H9 (cell line): ENCODE results near the gene KCNMA1. TPM values are rescaled to one million over a fixed set of nuclear protein-coding genes. Genes with fewer than 3 reads are reported as not detected.

Source experiments
- DNase-seq: peaks from one replicate; pipeline ENCODE4 v3.0.0-alpha.2; 2017
- H2AFZ ChIP-seq: one replicate; pipeline ENCODE4 v1.6.1; 2013; ENCODE audit warnings: mild to moderate bottlenecking, low read length, control low read depth, moderate library complexity
- H2AK5ac ChIP-seq: 2 replicates; pipeline ENCODE4 v1.6.1; 2013; ENCODE audit warnings: low read length, control low read depth, mixed read lengths; ENCODE audit not compliant: insufficient read length
- H2BK120ac ChIP-seq: one replicate; pipeline ENCODE4 v1.6.1; 2013; ENCODE audit warnings: low read depth, mild to moderate bottlenecking, low read length, control low read depth, inconsistent platforms; ENCODE audit not compliant: poor library complexity, severe bottlenecking
- H2BK12ac ChIP-seq: 2 replicates; pipeline ENCODE4 v1.6.1; 2013; ENCODE audit warnings: low read length, control low read depth, mixed read lengths, low read depth; ENCODE audit not compliant: insufficient read length
- H2BK15ac ChIP-seq: 2 replicates; pipeline ENCODE4 v1.6.1; 2013; ENCODE audit warnings: low read depth, low read length, control low read depth
- H2BK20ac ChIP-seq: one replicate; pipeline ENCODE4 v1.6.1; 2013; ENCODE audit warnings: low read depth, mild to moderate bottlenecking, low read length, control low read depth, inconsistent platforms; ENCODE audit not compliant: poor library complexity, severe bottlenecking
- H2BK5ac ChIP-seq: 2 replicates; pipeline ENCODE4 v1.6.1; 2013; ENCODE audit warnings: low read length, control low read depth, mixed read lengths; ENCODE audit not compliant: insufficient read length
- H3K14ac ChIP-seq: 2 replicates; pipeline ENCODE4 v1.6.1; 2013; ENCODE audit warnings: low read length, control low read depth; ENCODE audit not compliant: insufficient read depth
- H3K18ac ChIP-seq: 2 replicates; pipeline ENCODE4 v1.6.1; 2013; ENCODE audit warnings: low read depth, mild to moderate bottlenecking, mixed read lengths, low read length, control low read depth; ENCODE audit not compliant: insufficient read length
- H3K23ac ChIP-seq: 2 replicates; pipeline ENCODE4 v1.6.1; 2013; ENCODE audit warnings: low read length, control low read depth, mixed read lengths, low read depth; ENCODE audit not compliant: insufficient read length
- H3K23me2 ChIP-seq: 2 replicates; pipeline ENCODE4 v1.6.1; 2013; ENCODE audit warnings: low read depth, mild to moderate bottlenecking, mixed read lengths, low read length, control low read depth; ENCODE audit not compliant: insufficient read length, poor library complexity, severe bottlenecking
- H3K27ac ChIP-seq: 2 replicates; pipeline ENCODE4 v1.5.1; 2013; ENCODE audit warnings: low read length, control low read depth, mixed read lengths, low read depth; ENCODE audit not compliant: insufficient read length
- H3K27me3 ChIP-seq: 2 replicates; pipeline ENCODE4 v1.6.1; 2013; ENCODE audit warnings: low read length, control low read depth, inconsistent platforms; ENCODE audit not compliant: insufficient read depth
- H3K4ac ChIP-seq: 2 replicates; pipeline ENCODE4 v1.6.1; 2013; ENCODE audit warnings: low read depth, mild to moderate bottlenecking, control low read depth, inconsistent platforms, low read length, moderate library complexity
- H3K4me1 ChIP-seq: 2 replicates; pipeline ENCODE4 v1.6.1; 2013; ENCODE audit warnings: low read length, control low read depth, inconsistent platforms; ENCODE audit not compliant: insufficient read depth
- H3K4me2 ChIP-seq: 2 replicates; pipeline ENCODE4 v1.6.1; 2013; ENCODE audit warnings: low read length, control low read depth, mixed read lengths; ENCODE audit not compliant: insufficient read length, insufficient read depth
- H3K56ac ChIP-seq: 2 replicates; pipeline ENCODE4 v1.6.1; 2013; ENCODE audit warnings: low read depth, mild to moderate bottlenecking, mixed read lengths, low read length, control low read depth; ENCODE audit not compliant: insufficient read length
- H3K79me1 ChIP-seq: 2 replicates; pipeline ENCODE4 v1.6.1; 2013; ENCODE audit warnings: low read depth, mild to moderate bottlenecking, moderate library complexity, low read length, control low read depth, inconsistent platforms; ENCODE audit not compliant: insufficient read depth, poor library complexity, severe bottlenecking
- H3K79me2 ChIP-seq: 2 replicates; pipeline ENCODE4 v1.6.1; 2013; ENCODE audit warnings: low read length, control low read depth, inconsistent platforms; ENCODE audit not compliant: insufficient read depth
- H3K9ac ChIP-seq: 2 replicates; pipeline ENCODE4 v1.6.1; 2013; ENCODE audit warnings: low read length, control low read depth, mixed read lengths; ENCODE audit not compliant: insufficient read length; ENCODE audit errors: extremely low read depth
- H3K9me3 ChIP-seq: one replicate; pipeline ENCODE4 v1.6.1; 2013; ENCODE audit warnings: low read depth, low read length, inconsistent platforms; ENCODE audit not compliant: control insufficient read depth
- H3T11ph ChIP-seq: one replicate; pipeline ENCODE4 v1.6.1; 2013; ENCODE audit warnings: mild to moderate bottlenecking, low read length, control low read depth, inconsistent platforms
- H4K20me1 ChIP-seq: one replicate; pipeline ENCODE4 v1.6.1; 2013; ENCODE audit not compliant: control insufficient read depth, insufficient read length, insufficient read depth
- H4K5ac ChIP-seq: 2 replicates; pipeline ENCODE4 v1.6.1; 2013; ENCODE audit warnings: low read depth, mild to moderate bottlenecking, mixed read lengths, low read length, control low read depth; ENCODE audit not compliant: insufficient read length
- H4K8ac ChIP-seq: replicated peaks from 2 replicates; pipeline ENCODE4 v1.6.1; 2013; ENCODE audit warnings: low read length, control low read depth, mixed read lengths, low read depth; ENCODE audit not compliant: insufficient read length
- H4K91ac ChIP-seq: 2 replicates; pipeline ENCODE4 v1.6.1; 2013; ENCODE audit warnings: low read depth, mild to moderate bottlenecking, moderate library complexity, mixed read lengths, low read length, control low read depth; ENCODE audit not compliant: insufficient read length
- H3K27ac Mint-ChIP-seq, 3 experiments: 2 replicates in 2 of 3; 3 replicates in 1 of 3; pipeline ENCODE4 v1.8.0; 2020 to 2021; ENCODE audit warnings: mixed read lengths in 3 of 3, mild to moderate bottlenecking in 1 of 3, moderate library complexity in 1 of 3
- H3K27me3 Mint-ChIP-seq: 2 replicates; pipeline ENCODE4 v1.8.0; 2021; ENCODE audit warnings: low read depth, mild to moderate bottlenecking, moderate library complexity, mixed read lengths
- H3K36me3 Mint-ChIP-seq, 3 experiments: 2 replicates in 2 of 3; 3 replicates in 1 of 3; pipeline ENCODE4 v1.8.0; 2020 to 2021; ENCODE audit warnings: low read depth in 3 of 3, mixed read lengths in 3 of 3; ENCODE audit not compliant: insufficient read depth in 1 of 3
- H3K4me1 Mint-ChIP-seq, 2 experiments: 2 replicates each; pipeline ENCODE4 v1.8.0; 2020; ENCODE audit warnings: mixed read lengths in 2 of 2
- H3K4me3 Mint-ChIP-seq, 2 experiments: 2 replicates in 1 of 2; 3 replicates in 1 of 2; pipeline ENCODE4 v1.8.0; 2020 to 2021; ENCODE audit warnings: mild to moderate bottlenecking in 2 of 2, mixed read lengths in 2 of 2, moderate library complexity in 1 of 2
- H3K9me3 Mint-ChIP-seq, 2 experiments: 2 replicates in 1 of 2; 3 replicates in 1 of 2; pipeline ENCODE4 v1.8.0; 2020; ENCODE audit warnings: mild to moderate bottlenecking in 2 of 2, mixed read lengths in 2 of 2, moderate library complexity in 1 of 2
- WGBS: extraction: QIAGEN DNeasy Blood & Tissue Kit; methylation state at CpG from one replicate; pipeline ENCODE4 v1.1.7; 2013; ENCODE audit warnings: missing lambda C conversion rate, low lambda C conversion rate, mixed read lengths; ENCODE audit not compliant: insufficient read length; ENCODE audit errors: extremely low coverage; 5-methylcytosine and 5-hydroxymethylcytosine counted together
- total RNA-seq: library from RNA; stranded (reverse); gene quantifications from 2 replicates; pipeline ENCODE4 v1.2.1, GENCODE V29; 2021
- TF ChIP-seq, protein P1 (sequence below): fragments of 200-600 bp; sonication (generic); conservative IDR thresholded peaks from 3 replicates; pipeline ENCODE4 v1.8.0; 2021; ENCODE audit warnings: antibody characterized with exemption, mild to moderate bottlenecking

The KCNMA1 gene
- total RNA-seq, 1 experiment from 2014 or later, result 2.0 TPM

DNA sequence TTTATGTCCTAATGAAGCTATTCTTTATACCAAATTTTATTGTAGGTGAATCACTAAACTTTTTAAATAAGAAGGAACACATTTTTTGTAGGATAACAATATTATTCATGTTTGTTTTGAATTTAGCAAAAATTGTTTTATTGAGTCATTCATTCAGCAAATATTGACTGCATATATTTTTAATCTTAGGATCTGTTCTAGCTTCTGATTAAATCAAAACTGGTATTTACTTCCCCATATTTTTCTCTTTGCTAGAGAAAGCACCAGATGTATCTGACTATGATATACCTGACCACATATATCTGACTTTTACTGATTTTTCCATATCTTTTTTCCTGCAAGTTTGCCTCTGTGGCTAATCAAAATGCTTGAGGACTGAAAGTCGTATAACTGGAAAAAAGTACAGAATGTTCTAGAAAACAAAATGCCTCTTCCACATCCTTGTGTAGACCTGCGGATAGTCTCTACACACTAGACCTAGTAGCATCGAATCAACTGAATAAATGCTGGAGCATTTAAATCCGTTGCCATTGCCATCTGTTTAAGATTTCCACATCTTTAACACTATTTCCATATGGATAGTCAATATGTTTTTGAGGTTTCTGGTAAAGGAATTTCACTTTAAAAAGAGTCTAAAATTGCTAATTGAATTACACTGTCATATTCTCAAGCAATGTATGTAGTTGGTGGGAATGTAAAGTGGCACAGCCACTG lies 594.7 kb downstream of the KCNMA1 start:
- H2BK20ac ChIP-seq, result no peak overlapping the region
- no CpG with 5 or more reads among the region's 4 CpGs for WGBS
- H3K27me3 Mint-ChIP-seq, result peaks cover 3% of the 10 kb centered on the region

More for the DNA sequence above, 594.7 kb downstream of the KCNMA1 start:
- Histone ChIP-seq H3K79me2 (no peaks in the 10 kb centered on the region), H2BK5ac (no peak overlapping the region), H2AK5ac (no peak overlapping the region), H3K14ac (no peak overlapping the region), H3K27me3 (no peaks in the 10 kb centered on the region), H3K23ac (no peak overlapping the region), H4K8ac (no peak overlapping the region), H3K27ac (no peak overlapping the region), H2AFZ (no peak overlapping the region), H3K23me2 (no peaks in the 10 kb centered on the region), H2BK12ac (no peak overlapping the region), H2BK120ac (no peak overlapping the region), H3K4me1 (no peaks in the 10 kb centered on the region; the same call in 1 of the 2 replicates), H3K4ac (no peak overlapping the region), H4K20me1 (no peaks in the 10 kb centered on the region), H3K9me3 (no peaks in the 10 kb centered on the region), H3K4me2 (no peak overlapping the region), H3K9ac (no peak overlapping the region), H3K79me1 (no peaks in the 10 kb centered on the region), H3T11ph (no peak overlapping the region), H3K56ac (no peak overlapping the region), H4K91ac (no peak overlapping the region), H3K18ac (no peak overlapping the region), H2BK15ac (no peak overlapping the region), H4K5ac (no peak overlapping the region)
- TF ChIP-seq, protein P1, sequence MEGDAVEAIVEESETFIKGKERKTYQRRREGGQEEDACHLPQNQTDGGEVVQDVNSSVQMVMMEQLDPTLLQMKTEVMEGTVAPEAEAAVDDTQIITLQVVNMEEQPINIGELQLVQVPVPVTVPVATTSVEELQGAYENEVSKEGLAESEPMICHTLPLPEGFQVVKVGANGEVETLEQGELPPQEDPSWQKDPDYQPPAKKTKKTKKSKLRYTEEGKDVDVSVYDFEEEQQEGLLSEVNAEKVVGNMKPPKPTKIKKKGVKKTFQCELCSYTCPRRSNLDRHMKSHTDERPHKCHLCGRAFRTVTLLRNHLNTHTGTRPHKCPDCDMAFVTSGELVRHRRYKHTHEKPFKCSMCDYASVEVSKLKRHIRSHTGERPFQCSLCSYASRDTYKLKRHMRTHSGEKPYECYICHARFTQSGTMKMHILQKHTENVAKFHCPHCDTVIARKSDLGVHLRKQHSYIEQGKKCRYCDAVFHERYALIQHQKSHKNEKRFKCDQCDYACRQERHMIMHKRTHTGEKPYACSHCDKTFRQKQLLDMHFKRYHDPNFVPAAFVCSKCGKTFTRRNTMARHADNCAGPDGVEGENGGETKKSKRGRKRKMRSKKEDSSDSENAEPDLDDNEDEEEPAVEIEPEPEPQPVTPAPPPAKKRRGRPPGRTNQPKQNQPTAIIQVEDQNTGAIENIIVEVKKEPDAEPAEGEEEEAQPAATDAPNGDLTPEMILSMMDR, result no peak
- H3K36me3 Mint-ChIP-seq, result no peaks in the 10 kb centered on the region
- peaks cover 9% of the 10 kb centered on the region in 2 experiments for H3K4me1 Mint-ChIP-seq
- no peak for DNase-seq
- no peak overlapping the region for H3K27ac Mint-ChIP-seq
- no peaks in the 10 kb centered on the region for H3K9me3 Mint-ChIP-seq
- H3K4me3 Mint-ChIP-seq, result no peak overlapping the region
